LNCaP clone FGC (cell line): ENCODE data around the gene SRGAP2B.
A peak's percentile ranks its signal among the peaks of the same experiment; 100 is the strongest.
"Not testable (repeated sequence)": the region's sequence is repeated elsewhere in the genome, so short reads cannot be mapped to it uniquely, and the experiment has no call there.

Experiments used
- DNase-seq: peaks from one replicate; pipeline ENCODE4 v3.0.0-alpha.2; 2011; ENCODE audit warnings: low read depth
- H3K4me3 ChIP-seq: 2 replicates; pipeline ENCODE4 v1.5.1; 2011; ENCODE audit warnings: mild to moderate bottlenecking, low read depth, low read length, control low read depth

Gene SRGAP2B

DNA sequence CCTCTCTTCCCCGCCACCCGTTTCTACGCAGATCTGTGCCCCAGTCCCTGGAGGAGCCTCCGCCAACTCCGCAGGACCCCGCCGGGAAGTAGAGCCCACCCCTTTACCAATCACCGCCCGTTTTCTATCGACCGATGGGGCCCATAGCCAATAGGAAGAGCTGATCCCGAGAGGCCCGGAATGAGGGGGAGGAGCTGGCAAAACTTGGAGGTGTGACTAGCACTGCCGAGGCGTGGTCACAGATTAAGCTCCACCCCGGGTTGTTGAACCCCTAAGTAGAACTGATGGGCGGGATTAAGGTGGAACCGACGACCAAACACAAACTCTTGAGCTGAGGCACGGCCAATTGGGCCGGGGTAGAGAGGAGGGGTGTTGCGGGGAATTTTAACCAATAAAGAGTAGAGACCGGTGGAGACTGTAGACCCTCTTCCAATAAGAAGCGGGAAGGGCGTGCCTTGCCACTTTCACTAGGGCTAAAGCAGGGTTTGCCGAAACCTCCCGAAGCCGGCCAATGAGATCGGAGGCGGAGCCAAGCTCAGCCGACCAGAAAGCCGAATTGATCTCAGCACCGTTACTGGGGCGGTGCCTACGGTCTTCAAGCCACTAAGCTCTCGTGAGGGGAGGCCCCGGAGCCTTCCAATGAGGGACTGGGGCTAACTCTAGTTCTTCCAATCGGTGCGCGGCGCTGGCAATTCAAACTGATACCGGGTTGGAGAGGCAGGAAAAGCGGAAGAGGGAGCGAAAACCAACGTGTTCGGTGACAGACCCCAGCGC lies at the start of gene SRGAP2B, which contains the start of gene FAM72D:
Gene SRGAP2B, minus strand, starts transcription at position 45 of the 774 bp plus-strand sequence. CDS start 2,427 bp downstream, outside the sequence.
Gene FAM72D, plus strand, starts transcription at position 691 of the 774 bp plus-strand sequence. CDS start 874 bp downstream, outside the sequence.
- DNase-seq = not testable (repeated sequence)
- peak within 1 kb of the TSS; percentile 43 for H3K4me3 ChIP-seq

DNA sequence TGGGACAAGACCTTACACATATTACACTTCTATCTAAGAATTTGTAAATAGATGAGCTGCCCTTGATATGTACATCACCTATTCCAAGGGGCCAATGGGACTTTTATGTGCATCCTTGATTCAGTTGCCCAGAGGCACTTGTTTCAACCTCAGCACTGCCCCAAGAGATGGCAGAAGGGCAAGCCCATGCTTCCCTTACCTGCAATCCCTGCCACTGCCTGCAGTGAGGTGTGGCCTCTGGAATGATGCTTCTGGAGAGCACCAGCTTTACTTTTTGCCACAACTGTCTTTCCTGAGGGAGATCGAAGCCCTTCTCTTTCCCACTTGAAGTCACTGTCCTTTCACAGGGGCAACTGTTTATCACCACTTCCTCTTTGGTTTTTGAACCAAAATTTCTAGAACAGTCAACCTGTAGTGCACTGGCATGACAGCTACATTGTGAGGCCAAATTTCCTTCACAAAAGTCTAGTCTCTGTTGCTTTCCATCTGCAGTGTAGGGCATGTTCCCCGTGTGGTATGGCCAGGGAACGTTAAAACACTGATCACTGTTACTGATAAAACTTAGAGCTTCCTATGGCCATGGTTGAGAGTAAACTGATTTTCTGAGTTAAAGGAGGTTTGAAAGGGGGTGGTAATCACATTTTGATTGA lies 49.3 kb upstream of the SRGAP2B start:
- DNase-seq = not testable (repeated sequence)

DNA sequence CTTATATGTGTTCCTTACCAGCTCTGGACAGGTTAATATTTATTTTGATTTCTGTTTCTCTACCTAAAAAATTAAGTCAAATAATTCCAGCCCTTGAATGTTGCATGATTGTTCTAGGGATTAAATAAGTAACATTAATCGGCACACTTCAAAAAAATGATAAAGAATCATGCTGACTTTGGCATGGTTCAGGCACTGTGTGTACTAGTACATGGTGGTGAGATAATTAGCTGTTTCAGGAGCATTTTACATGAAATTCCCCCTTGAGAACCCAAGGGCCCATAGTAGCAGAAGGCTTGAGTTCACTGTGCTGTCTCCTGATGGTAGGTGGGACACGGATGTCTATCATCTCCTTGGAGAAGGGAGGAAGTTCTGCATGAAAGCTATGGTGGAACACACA lies 45.4 kb upstream of the SRGAP2B start:
- not testable (repeated sequence) for DNase-seq, H3K4me3 ChIP-seq

More for the DNA sequence above, 49.3 kb upstream of the SRGAP2B start:
- H3K4me3 ChIP-seq = not testable (repeated sequence)

DNA sequence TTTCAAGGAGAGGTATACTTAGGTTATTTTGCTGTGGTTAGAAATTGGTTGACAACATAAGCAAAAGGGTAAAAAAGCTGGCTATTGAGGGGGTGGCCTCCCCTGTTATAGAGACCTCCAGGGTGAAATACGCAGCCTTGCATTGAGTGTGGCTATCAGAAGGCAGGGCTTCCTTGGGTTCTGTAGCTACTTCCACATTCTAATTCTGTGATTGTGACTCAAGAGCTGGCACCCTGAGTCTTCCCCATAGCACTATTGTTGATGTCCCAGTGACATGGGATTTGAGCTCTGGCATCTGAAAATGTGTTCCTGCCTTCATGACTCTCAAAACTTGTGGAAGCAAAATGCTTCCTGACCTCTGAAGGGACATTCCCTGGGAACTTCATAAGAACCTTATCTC lies 39.3 kb upstream of the SRGAP2B start:
- DNase-seq = not testable (repeated sequence)

DNA sequence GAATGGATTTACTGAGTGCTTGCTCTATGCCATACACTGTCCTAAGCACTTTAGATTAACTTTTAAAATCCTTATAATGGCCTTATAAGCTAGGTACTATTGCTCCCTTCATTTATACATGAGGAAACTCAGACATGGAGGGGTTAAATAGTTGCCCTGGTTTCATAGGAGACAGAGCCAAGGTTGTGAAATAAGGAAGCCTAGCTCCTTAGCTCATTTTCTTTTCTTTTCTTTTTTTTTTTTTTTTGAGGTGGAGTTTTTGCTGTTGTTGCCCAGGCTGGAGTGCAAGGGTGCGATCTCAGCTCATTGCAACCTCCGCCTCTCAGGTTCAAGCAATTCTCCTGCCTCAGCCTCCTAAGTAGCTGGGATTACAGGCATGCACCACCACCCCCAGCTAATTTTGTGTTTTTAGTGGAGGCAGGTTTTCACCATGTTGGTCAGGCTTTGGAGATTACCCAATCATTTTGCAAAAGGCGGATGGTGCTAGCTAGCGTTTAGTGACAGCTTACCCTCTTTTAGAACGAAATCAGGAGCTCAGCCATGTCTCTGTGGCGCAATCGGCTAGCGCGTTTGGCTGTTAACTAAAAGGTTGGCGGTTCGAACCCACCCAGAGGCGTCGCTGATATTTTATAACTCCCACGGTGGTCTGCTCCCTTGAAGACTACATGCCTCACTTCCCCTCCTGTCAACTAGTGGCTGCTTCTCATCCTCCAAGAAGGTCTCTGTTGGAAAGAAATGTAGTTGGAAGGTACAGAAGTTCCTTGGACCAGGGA lies 33.8 kb upstream of the SRGAP2B start:
- DNase-seq, H3K4me3 ChIP-seq: not testable (repeated sequence)

More for the DNA sequence above, 39.3 kb upstream of the SRGAP2B start:
- H3K4me3 ChIP-seq = not testable (repeated sequence)

DNA sequence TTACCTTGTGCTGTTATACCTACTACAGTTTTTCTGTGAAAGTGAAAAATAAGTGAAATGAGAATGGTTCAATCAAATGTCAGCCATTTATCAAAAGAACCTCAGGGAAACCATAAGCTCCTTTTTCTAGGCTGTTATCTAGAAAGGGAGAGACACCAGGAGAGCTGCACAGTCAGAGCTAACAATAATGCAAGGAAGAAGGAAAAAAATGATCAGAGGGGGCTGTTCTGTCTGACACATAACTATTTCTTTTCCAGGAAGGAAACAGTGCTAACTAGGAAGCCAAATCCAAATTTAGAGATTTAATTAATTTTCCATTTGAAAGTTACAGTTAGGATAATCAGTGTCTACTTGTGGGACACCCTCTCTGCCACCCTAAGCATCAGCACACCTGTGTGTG lies 32.0 kb upstream of the SRGAP2B start:
- not testable (repeated sequence) for H3K4me3 ChIP-seq, DNase-seq

DNA sequence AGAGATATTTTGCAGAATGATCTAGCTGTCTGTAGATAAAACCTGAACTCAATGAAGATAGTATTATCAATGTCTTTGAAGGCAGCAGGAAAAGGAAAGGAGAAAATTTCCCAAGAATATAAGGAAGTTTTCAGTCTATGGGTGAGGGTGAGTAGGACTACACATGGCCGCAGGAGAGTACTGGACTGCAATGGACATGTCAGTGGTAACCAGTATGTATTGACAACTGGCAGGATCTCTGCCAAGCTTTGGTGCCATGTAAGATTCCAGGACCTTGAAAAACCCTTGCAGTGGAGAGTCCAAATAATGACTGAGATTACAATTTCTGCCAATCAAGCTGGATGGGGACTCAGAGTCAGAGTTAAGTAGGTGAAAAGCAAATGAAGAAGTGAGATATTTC lies 30.0 kb upstream of the SRGAP2B start:
- H3K4me3 ChIP-seq, DNase-seq: not testable (repeated sequence)

DNA sequence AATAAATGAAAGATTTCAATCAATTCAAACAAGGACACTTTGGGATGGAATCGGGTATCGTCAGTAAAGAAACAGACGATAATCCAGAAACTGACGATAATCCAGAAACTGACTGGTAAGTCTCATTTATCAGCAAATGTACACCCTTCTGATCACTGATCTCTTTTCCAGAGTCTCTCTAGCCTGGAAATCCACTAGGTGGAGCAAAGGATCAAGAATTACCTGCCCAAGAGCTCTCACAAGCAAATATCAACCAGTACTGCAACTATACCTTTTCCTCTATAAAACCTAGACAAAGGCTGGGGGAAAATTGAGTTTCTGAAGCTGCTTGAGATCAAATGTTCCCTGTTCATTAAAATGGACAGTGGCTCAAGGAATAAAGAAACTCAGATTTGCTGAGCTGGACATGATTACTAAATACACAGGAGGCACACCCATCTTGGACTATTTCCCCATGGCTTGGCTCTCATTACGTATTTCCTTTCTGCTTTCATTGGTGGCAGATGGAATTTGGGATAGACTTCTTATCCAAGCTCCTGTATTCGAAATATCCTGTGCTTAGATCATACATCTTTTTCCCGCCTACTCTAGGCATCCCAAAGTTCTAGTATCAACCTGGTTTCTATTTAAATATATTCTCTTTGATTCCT lies 29.0 kb upstream of the SRGAP2B start:
- DNase-seq, H3K4me3 ChIP-seq: not testable (repeated sequence)

DNA sequence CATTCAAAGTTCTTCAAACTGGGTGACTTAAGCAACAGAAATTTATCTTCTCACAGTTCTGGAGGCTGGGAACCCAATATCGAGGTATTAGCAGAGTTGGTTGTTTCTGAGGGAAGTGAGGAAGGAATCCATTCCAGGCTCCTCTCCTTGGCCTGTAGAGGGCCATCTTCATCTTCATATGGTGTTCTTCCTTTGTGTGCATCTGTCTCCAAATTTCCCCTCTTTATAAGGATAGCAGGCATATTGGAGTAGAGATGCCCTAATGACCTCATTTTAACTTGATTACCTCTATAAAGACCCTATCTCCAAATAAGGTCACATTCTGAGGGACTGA lies 27.9 kb upstream of the SRGAP2B start:
- H3K4me3 ChIP-seq, DNase-seq: not testable (repeated sequence)

DNA sequence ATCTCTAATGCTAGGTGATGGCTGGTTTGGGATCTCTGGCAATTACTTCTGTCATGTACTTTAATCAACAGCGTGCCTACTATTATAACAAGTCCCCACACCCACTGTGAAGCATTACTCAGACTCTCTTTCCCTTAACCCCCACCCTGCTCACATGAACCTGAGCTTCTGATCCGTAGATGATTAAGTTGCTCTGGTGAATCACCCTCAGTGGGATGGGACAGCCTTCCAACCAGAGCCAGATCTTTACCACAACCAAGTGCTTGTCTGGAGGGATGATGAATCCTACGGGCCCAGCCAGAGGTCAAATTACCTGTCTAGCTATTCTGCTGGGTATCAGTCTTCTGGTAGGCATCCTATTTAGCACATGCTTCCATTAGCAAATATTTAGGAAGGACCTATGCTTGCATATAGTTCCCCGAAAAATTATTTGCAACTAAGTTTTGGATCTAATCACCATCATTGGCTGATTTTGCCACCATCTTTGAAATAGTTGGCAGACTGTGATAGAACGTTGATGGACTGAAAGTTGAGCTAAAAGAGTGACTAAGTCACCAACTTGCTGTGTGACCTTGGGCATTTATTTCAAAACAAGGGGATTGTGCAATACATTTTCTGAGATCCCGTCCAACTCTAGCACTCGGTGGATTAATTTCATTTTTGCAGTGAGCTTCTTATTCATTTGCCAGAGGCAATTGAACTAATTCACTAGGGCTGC lies 27.4 kb upstream of the SRGAP2B start:
- not testable (repeated sequence) for DNase-seq, H3K4me3 ChIP-seq

DNA sequence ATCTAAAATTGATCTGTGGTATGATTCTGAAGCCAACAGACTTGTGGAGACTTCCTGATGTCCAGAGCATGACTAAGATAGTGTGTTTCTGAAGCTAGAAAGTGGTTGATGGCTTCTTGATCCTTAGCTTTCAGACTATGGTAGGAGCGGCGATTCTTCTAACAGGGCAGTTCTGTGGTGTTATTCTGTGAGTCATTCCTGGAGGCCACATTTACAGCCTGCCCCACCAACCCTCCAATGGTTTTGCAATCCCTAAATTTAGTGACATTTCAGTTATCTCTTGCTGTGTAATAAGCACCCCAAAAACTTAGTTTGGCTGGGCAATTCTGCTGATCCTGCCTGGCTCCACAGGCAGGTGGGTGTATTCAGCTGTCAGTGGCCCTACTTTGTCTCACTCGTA lies 24.7 kb upstream of the SRGAP2B start:
- H3K4me3 ChIP-seq, DNase-seq: not testable (repeated sequence)

DNA sequence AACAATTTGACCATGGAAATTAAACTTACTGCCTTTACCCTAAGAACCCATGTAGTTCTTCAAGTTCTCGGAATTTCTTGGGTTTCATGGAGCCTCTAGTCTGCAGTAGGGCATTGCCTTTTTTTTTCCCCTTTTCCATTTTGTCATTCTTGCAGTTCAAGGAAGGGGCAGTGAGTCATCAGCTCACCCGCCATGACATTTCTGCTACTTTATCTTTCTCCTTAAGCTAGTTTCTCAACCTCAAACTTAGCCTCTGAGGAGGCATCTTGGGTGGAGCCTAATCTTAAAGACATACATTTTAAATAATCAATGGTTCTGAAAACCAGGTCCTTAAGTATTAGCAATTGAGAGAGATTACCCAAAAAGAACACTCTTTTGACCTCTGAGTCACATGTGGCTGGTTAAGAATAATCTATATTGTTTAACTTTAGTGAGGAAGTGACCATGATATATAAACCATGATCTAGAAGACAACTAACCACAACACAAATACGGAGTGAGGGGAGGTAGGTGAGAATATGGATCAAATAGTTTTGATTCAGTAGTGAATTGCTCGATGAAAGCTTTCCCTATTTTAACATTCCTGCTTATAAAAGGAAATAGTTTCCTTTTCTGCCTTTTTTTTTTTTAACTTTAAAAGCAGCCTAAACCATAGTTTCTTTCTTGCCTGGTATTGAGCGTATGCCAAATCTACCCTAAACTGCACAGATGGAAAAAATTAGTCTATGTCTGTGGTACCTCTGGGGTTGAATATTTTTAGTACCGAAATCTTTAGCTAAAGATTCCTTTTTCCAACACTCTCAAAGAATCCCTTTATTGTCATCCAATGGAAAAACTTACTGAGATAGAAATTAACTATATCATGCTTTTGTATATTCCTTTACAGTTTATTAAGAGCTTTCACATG lies 20.7 kb upstream of the SRGAP2B start:
- H3K4me3 ChIP-seq, DNase-seq: not testable (repeated sequence)

DNA sequence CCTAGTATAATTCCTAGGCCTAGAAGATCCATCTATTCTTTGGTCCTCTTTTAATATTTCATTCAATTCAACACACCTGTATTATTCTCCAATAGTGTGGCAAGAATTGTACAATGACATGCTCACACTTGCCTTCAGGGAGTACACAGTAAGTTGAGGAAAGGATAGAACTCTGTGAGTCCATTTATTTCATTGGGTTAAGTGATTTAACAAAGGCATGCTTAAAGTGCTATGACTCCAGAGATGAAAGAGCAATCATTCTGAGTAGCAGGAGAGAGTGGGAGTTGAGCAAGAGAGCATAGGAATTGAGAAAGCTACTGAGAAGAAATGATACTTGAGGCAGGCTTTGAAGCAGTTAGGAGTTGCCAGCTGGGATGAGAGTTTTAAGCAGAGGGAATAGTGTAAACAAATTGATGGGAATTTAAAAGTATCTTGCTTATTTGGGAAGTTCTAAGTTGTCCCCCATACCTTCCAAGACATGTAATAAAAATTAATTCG lies 19.5 kb upstream of the SRGAP2B start:
- DNase-seq, H3K4me3 ChIP-seq: not testable (repeated sequence)

DNA sequence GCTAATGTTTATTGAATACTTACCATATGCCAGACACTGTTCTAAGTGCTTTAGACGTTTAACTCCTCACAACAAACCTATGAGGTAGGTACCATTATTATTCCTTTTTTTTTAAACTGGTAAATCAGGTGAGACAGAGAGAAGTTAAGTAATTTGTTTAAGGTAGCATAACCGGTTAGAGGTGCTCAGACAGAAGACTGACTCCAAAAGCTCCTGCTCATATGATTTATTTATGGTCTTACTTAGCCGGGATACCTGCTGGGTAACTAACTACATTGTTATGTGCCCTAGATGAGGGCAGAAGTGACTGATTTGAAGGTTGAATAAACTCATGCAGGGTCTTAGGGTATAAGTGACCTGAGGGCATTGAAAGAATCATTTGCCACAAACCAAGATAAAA lies 17.6 kb upstream of the SRGAP2B start:
- DNase-seq, H3K4me3 ChIP-seq: not testable (repeated sequence)

DNA sequence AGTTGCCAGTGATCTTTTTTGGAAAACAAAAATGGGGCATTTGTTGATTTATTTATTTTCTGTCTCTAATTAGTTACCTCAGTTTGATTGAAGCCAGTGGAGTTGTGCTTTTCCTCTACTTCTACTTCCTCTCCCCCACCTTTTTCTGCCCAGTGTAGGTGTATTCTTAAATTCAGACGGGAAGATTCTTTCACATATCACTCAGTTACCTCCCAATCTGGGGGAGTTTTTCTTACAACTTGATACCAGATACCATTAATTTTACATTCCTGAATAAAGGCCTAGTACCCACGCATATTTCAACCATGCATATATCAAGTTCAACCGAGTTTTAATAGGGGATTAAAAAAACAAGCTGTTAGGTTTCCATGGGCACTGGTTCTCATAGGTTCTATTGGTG lies 16.5 kb upstream of the SRGAP2B start:
- not testable (repeated sequence) for DNase-seq, H3K4me3 ChIP-seq

DNA sequence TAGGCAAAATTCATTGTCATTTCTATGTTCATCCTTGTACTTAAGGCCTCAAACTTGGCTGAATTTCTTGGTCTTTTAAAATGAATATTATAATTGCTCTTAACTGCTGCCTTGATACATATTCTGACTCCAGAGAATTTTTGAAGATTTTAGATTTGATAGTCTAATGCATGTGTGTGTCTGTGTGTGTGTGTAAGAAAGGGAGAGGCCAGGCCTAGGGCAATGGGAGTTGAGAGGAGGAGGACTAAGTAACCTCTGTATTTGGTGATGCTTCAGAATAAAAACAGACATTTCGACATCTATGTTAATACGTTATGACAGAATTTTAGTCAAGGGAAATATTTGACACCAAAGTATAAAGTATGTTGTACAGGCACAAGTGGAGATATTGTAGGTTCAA lies 8.2 kb upstream of the SRGAP2B start:
- H3K4me3 ChIP-seq, DNase-seq: not testable (repeated sequence)

DNA sequence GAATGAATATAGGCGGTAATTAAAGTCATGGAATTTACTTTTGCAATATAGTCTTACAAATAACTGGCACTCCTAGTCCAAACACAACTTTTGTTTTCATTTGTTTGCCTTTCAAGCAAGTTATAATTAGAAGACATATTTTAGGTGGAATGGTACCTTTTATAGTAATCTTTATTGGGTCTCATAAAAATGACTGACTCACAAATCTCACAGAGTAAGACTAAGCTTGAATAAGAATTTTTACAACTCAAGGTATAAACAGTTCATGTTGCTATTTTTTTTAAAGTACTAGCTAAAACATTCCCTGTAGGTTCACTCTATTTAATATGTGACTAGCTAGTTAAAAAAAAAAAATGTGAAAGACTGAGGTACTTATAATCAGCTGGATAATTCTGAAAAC lies 6.6 kb upstream of the SRGAP2B start:
- DNase-seq, H3K4me3 ChIP-seq: not testable (repeated sequence)
